CD4-positive, alpha-beta T cell (primary cell): Measurements from ENCODE around the gene CYS1. TPM values are rescaled to one million over a fixed set of nuclear protein-coding genes. Genes with fewer than 3 reads are reported as not detected.

Experiments
- ATAC-seq: fragments of 200-7000 bp; cut with Tn5 transposase; one replicate; pipeline ENCODE4 v1.10.0; 2022; ENCODE audit warnings: mild to moderate bottlenecking; ENCODE audit not compliant: poor library complexity
- CTCF ChIA-PET: fragments of 350-600 bp; sonication (Branson Sonifier 250); formaldehyde crosslinking; loops from one replicate; lab custom pipeline; 2021; ENCODE audit warnings: antibody characterized with exemption, inconsistent platforms; lab: Charles Lee
- POLR2A ChIA-PET: fragments of 350-600 bp; sonication (Branson Sonifier 250); formaldehyde crosslinking; loops from one replicate; lab custom pipeline; 2021; ENCODE audit warnings: antibody characterized with exemption, inconsistent platforms; lab: Charles Lee
- DNase-seq, 14 experiments: peaks; one replicate each; pipeline ENCODE4 v3.0.0-alpha.2; 2013 to 2020; ENCODE audit warnings: mixed read lengths in 2 of 14
- H3K27ac ChIP-seq, 2 donors: one replicate each; pipeline versions ENCODE4 v1.5.1 to v1.7.0; 2013; ENCODE audit warnings: low read length in 2 of 2, low read depth in 1 of 2, mild to moderate bottlenecking in 1 of 2
- H3K27me3 ChIP-seq, 2 experiments: 1 replicate in 1 of 2; 2 replicates in 1 of 2; pipeline versions ENCODE4 v1.6.1 to v1.7.0; 2013; ENCODE audit warnings: low read length in 2 of 2, control low read depth in 1 of 2, mild to moderate bottlenecking in 1 of 2, moderate library complexity in 1 of 2; ENCODE audit not compliant: insufficient read depth in 2 of 2, control insufficient read depth in 1 of 2
- H3K36me3 ChIP-seq: one replicate; pipeline ENCODE4 v1.6.1; 2013; ENCODE audit warnings: low read length, control low read depth; ENCODE audit not compliant: insufficient read depth
- H3K4me1 ChIP-seq: one replicate; pipeline ENCODE4 v1.6.1; 2013; ENCODE audit warnings: low read length, control low read depth; ENCODE audit not compliant: insufficient read depth
- H3K4me3 ChIP-seq: one replicate; pipeline ENCODE4 v1.5.1; 2013; ENCODE audit warnings: mild to moderate bottlenecking, low read length, moderate library complexity
- H3K9me3 ChIP-seq, 2 experiments: 1 replicate in 1 of 2; 2 replicates in 1 of 2; pipeline versions ENCODE4 v1.6.1 to v1.7.0; 2013; ENCODE audit warnings: low read length in 2 of 2, mild to moderate bottlenecking in 2 of 2, control low read depth in 1 of 2, moderate library complexity in 1 of 2; ENCODE audit not compliant: control insufficient read depth in 1 of 2, insufficient read depth in 1 of 2
- H3K27ac Mint-ChIP-seq: one replicate; pipeline ENCODE4 v1.8.0; 2020; ENCODE audit warnings: mixed read lengths
- H3K27me3 Mint-ChIP-seq: one replicate; pipeline ENCODE4 v1.8.0; 2021; ENCODE audit warnings: mixed read lengths
- H3K36me3 Mint-ChIP-seq: one replicate; pipeline ENCODE4 v1.8.0; 2021; ENCODE audit warnings: low read depth, mixed read lengths
- H3K4me1 Mint-ChIP-seq: one replicate; pipeline ENCODE4 v1.8.0; 2021; ENCODE audit warnings: low read depth, mixed read lengths
- H3K4me3 Mint-ChIP-seq: one replicate; pipeline ENCODE4 v1.8.0; 2020; ENCODE audit warnings: mild to moderate bottlenecking, mixed read lengths
- H3K9me3 Mint-ChIP-seq: one replicate; pipeline ENCODE4 v1.8.0; 2020; ENCODE audit warnings: mixed read lengths
- intact Hi-C, 2 experiments: fragments of 100-400 bp; cut with DNase I in 1 of 2; cut with micrococcal nuclease in 1 of 2; formaldehyde crosslinking; loops; one replicate each; pipeline versions ENCODE4 v1.15.1 to v1.9.0; 2023 to 2025; cut with DNase I, micrococcal nuclease
- total RNA-seq, 174 experiments: library from RNA in 2 of 174; stranded (reverse) in 2 of 174; gene quantifications; one replicate each; pipeline ENCODE4 v1.2.3 and lab custom pipeline; 2021 to 2026
- TF ChIP-seq, protein P1 (sequence below): fragments of 200-600 bp; IDR thresholded peaks from one replicate; pipeline ENCODE4 v1.8.0; 2022; ENCODE audit warnings: antibody characterized with exemption, mild to moderate bottlenecking

CYS1 gene
- total RNA-seq, 2 experiments from 2014 or later = not detected

DNA sequence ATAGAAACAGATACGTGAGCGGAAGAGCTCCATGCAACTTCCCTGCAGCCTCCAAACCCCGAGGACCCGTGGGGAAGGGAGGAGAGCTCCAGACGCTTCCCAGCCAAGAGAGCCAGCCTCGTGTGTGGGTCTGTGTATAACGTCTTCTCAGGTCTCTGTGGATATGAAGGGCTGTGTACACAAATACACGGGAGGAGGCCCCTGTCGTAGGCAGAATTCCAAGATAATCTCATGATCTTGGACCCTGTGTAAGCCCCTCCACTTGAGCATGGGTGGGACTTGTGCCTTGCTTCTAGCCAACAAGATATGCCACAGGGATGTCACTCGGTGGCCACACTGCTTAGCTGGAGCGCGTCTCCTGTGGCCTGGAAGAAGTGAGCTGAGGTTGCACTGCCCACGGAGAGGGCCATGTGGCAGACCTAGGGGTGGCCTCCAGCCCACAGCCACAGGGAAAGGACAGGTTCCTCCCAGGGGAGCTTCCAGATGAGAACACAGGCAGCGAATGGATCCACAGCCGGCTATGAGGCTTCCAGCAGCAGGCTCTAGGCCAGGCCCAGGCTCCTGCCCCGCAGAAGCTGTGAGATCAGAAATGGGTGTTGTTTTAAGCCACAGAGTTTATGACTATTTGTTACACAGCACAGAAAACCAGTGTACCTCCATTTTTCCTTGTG, 52.4 kb downstream of the CYS1 start:
- DNase-seq (no peak), ATAC-seq (no peak)
- Mint-ChIP-seq H3K27ac (no peak overlapping the region), H3K36me3 (no peaks in the 10 kb centered on the region), H3K4me1 (peaks cover 18% of the 10 kb centered on the region), H3K27me3 (no peaks in the 10 kb centered on the region), H3K9me3 (no peaks in the 10 kb centered on the region), H3K4me3 (no peak overlapping the region)
- H3K27ac ChIP-seq = peak overlapping the region in 1 of 2 donors; percentile 6
- H3K9me3 ChIP-seq = no peaks in the 10 kb centered on the region
- intact Hi-C loops = no loop called here
- H3K4me3 ChIP-seq = no peak overlapping the region
- CTCF ChIA-PET = interaction anchor here (3.0 kb wide), 1 partner anchor 21 kb away, joined by 17 read pairs; no protein-coding TSS in a partner anchor
- H3K27me3 ChIP-seq = no peaks in the 10 kb centered on the region
- TF ChIP-seq, protein P1, sequence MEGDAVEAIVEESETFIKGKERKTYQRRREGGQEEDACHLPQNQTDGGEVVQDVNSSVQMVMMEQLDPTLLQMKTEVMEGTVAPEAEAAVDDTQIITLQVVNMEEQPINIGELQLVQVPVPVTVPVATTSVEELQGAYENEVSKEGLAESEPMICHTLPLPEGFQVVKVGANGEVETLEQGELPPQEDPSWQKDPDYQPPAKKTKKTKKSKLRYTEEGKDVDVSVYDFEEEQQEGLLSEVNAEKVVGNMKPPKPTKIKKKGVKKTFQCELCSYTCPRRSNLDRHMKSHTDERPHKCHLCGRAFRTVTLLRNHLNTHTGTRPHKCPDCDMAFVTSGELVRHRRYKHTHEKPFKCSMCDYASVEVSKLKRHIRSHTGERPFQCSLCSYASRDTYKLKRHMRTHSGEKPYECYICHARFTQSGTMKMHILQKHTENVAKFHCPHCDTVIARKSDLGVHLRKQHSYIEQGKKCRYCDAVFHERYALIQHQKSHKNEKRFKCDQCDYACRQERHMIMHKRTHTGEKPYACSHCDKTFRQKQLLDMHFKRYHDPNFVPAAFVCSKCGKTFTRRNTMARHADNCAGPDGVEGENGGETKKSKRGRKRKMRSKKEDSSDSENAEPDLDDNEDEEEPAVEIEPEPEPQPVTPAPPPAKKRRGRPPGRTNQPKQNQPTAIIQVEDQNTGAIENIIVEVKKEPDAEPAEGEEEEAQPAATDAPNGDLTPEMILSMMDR = no peak
- no peaks in the 10 kb centered on the region for H3K36me3 ChIP-seq
- H3K4me1 ChIP-seq = peaks cover 23% of the 10 kb centered on the region
- POLR2A ChIA-PET = interaction anchor here (0.6 to 2.4 kb wide), 2 partner anchors 16 to 332 kb away, joined by 3 to 17 read pairs; partner anchors contain the start of gene KLF11

DNA sequence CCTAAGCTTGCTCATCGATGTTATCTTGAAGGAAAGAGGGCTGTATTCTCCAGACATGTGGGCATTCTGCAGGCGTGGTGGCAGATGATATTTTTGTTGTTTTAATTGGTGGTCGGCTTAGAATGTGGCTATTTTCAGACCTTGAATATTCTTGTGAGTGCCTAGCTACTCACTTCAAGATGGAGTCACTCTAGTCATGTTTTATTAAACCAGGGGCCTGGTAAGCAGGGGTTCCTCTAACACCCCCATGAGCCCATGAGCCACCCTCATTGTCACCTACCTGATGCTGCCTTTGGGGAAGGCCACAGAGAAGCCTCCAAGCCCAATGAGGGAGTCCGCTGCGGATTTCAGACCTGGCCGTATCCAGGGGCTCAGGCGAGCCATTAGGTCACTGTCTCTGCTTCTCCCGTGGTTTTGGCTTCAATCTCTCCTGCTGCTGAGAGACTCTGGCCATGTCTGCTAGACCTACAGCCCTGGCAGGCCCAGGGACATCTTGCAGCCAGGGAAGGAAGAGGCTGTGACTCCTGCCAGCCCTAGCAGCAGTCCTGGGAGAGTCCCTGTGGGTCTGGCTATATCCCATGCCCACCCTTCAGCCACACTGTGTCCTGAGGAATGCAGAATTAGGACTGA, 53.2 kb downstream of the CYS1 start:
- ChIA-PET POLR2A (no interaction called here), CTCF (no interaction called here)
- no peaks in the 10 kb centered on the region for H3K27me3 ChIP-seq
- DNase-seq = no peak
- H3K4me1 ChIP-seq = peaks cover 23% of the 10 kb centered on the region
- H3K9me3 ChIP-seq = no peaks in the 10 kb centered on the region
- no peaks in the 10 kb centered on the region for H3K27me3 Mint-ChIP-seq
- peaks cover 18% of the 10 kb centered on the region for H3K4me1 Mint-ChIP-seq
- intact Hi-C loops = no loop called here
- no peak for ATAC-seq
- no peaks in the 10 kb centered on the region for H3K9me3 Mint-ChIP-seq
- TF ChIP-seq, protein P1 = no peak
- H3K36me3 Mint-ChIP-seq = no peaks in the 10 kb centered on the region
- H3K27ac Mint-ChIP-seq = no peak overlapping the region
- no peak overlapping the region for H3K4me3 ChIP-seq
- no peak overlapping the region for H3K4me3 Mint-ChIP-seq
- H3K36me3 ChIP-seq = no peaks in the 10 kb centered on the region
- H3K27ac ChIP-seq = no peak overlapping the region

DNA sequence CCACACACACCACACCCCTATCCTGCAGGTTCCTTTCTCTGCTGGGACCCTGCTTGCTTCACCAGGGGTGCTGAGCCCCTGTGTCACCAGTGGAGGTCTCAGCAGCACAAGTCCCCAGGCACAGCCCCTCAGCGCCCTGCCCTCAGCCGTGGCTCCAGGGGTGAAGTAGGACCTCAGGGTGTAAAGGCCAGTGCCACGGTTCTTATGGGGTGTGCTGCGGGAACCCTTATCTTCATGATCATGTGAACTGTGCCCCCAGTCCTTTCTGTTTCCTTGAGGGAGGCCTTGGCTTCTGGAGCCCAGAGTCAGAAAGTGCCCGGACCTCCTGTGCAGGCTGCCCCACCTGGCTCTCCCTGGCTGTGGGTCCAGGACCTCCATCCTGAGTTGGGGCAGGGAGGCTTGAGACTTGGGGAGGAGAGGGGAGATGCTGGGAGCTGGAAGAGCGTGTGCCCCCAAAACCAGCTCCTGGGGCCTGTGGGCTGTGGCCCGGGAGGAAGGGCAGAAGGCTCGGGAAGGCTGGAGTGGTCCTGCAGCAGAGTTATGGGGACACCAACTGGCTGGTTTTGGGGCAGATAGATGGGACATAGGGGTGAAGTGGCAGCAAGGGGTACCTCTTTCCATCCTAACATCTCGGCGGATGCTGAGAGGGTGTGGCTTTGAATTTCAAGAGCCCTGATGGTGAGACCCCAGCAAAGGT, 57.1 kb downstream of the CYS1 start:
- DNase-seq = no peak
- no peak for ATAC-seq
- H3K9me3 Mint-ChIP-seq = peaks cover 1% of the 10 kb centered on the region
- POLR2A ChIA-PET = no interaction called here
- Histone ChIP-seq H3K4me1 (peaks cover under 1% of the 10 kb centered on the region), H3K9me3 (no peaks in the 10 kb centered on the region), H3K27ac (no peak overlapping the region), H3K4me3 (no peak overlapping the region), H3K36me3 (no peaks in the 10 kb centered on the region), H3K27me3 (no peaks in the 10 kb centered on the region)
- intact Hi-C loops = no loop called here
- peaks cover 5% of the 10 kb centered on the region for H3K4me1 Mint-ChIP-seq
- CTCF ChIA-PET = no interaction called here
- H3K27me3 Mint-ChIP-seq = peaks cover 9% of the 10 kb centered on the region
- H3K36me3 Mint-ChIP-seq = no peaks in the 10 kb centered on the region
- H3K4me3 Mint-ChIP-seq = no peak overlapping the region
- no peak overlapping the region for H3K27ac Mint-ChIP-seq
- TF ChIP-seq, protein P1 = no peak
